OCI-M2 (cell line): ENCODE data around the gene BLID.

Experiments used
- DNase-seq: peaks from one replicate; lab custom pipeline; 2025; ENCODE audit not compliant: unreplicated experiment; lab: John Stamatoyannopoulos, UW

BLID gene, protein sequence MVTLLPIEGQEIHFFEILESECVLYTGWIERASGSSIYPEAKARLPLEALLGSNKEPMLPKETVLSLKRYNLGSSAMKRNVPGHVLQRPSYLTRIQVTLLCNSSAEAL

GRCh38 chr11:122115524-122116379 lies at the start of gene BLID:
BLID (minus strand) TSS chr11:122116215; CDS start chr11:122115922, 293 bp downstream.
- no peak for DNase-seq

- DNase-seq, result no peak
These were observed 47.2 kb upstream of the BLID start for GRCh38 chr11:122163053-122163819.

GRCh38 chr11:122162095-122162494 lies 46.1 kb upstream of the BLID start:
- no peak for DNase-seq

DNA sequence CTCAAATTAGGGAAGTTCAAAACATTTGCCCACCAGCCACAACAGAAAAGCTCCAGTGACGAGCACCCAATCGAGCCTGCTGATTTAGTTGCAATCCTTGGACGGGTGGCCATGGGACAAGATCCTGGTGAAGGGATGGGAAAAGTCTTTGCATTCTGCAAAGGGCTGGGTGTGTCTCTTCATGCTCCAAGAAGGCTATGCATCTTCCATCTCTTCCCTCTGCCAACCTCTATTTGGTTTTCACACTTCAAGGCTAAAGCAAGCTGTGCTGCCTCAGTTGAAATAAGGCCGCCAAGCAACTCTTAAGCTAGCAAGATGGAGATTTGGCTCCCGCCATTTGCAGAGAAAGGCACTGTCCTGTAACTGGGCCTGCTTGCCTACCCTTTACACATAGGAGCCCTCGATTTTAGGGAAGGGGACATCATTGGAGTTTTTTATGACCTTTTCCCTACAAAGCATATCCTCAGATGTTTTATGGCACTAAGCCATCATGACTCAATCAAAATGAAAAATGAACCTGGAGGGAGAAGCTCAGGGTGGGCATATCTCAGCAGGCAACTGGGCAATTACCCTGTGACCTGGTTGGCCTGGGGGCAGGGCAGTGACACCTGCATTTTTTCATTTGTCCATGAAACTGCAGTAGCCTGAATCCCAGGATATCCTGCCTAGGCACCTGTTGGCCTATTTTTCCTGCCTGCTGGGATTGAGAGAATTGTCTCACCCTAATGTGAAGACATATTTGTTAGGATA lies 45.0 kb upstream of the BLID start:
- DNase-seq, result no peak

- DNase-seq, result no peak
These were observed 43.8 kb upstream of the BLID start for GRCh38 chr11:122159861-122160260.

- DNase-seq, result no peak
These were observed 43.2 kb upstream of the BLID start for GRCh38 chr11:122159173-122159721.

DNA sequence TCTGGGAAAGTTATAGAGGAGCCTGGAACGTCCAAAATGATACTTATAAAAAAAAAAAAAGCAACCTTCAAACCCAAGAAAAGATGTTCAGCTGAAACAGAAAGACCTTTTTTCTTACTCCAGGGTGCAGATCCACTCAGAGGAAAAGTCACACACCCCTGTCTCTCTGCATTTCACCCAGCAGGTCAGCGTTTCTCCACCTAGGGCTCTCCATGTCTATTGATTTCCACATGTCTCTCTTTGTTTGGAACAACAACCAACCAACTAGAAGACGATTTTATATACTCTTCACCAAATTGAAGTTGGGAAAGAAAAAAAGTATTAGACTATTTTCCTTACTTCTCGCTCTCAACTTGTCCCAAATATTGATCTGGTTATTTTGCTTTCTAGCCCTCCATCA lies 42.2 kb upstream of the BLID start:
- no peak for DNase-seq

DNA sequence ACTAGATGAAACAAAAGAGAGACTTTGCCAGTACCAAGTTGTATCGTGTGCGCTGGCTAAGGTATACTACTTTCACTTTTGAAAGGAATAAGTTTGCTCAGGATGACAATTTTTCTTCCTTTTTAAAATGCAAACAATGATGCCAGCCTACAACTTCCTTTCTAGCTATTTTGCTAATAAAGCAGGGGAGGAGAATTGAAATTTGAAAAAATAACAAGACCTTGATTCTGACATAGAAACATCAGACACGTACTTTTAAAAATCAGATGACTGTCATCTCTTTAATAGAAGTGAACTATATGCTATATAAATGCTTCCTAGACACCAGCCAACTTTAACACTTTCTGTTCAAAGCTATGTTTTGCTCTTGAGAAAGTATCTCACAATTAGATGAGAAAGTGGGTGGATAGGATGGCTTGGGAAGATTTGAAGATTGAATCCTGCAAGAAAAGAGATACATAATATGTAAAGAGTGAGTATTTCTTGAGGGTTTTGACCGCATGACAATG lies 41.7 kb upstream of the BLID start:
- no peak for DNase-seq

DNA sequence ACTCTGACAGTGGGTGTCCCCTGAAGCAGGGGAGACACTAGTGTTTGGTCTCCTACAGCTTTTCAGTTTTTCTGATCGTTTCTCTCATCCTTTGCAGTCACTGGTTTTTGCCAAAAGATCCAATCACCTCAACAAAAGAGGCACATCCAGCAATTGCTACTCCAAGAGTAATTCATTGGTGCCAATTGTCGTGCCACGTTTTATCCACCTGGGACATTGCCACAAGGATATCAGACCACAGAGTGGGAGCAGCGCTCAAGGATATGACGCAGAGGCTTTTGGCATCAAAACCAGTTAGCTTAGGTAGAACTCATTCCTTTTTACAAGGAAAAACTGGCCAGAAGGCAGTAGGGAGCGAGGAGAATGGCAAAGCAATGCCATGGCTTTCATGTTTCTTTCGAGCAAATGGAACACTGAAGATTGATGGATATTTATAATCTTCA lies 40.9 kb upstream of the BLID start:
- no peak for DNase-seq

DNA sequence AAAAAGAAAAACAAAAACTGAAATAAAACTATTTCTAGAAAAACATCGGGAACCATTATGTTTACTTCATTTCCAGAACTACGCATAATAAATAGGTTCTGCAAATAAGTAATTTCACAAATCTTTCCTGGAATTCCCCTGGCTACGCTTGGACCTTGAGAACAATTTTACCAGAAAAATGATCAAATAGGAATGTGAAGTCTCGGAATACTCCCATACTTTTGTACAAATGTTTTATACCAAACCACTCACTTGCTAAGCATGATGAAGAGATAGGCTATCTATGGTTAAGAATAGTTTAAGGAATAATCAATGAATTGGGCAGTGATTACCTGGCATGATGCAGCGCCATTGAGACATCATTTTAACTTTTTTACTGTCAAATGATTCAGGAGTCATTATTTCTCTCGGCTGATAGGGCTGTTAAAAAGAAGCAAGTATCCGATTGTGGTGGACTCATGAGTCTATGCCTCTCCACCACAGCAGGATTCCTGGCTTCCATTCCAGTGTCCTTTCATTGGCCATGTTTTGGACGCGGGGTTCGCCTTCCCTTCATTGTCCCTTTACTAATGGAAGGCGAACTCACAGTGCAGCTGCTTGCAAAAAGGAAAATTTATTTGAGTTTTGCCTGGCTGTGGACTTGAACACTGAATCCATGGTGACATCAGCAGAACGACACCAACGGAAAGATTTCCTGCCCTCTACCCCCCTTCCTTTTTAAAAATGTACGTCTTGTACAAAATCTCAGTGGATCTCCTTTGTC lies 39.9 kb upstream of the BLID start:
- no peak for DNase-seq

GRCh38 chr11:122154994-122155393 lies 39.0 kb upstream of the BLID start:
- no peak for DNase-seq

DNA sequence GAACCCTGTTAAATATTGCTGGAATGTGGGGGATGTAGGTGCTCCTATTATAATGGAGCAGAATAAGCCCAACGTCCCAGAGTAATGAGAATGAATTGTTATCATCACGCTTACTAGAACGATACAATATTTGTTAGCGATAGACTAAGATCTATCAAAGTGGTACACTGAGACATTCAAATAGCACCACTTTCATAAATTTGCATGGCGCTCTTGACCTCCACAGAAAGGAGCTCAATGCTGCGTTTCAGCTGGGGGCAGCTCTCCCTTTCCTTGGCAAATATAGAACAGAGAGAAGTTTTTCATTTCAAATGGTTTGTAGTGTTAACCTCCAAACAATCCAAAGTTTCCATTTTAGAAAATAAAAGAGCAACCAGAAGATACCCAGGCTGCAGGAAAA lies 38.2 kb upstream of the BLID start:
- no peak for DNase-seq

DNA sequence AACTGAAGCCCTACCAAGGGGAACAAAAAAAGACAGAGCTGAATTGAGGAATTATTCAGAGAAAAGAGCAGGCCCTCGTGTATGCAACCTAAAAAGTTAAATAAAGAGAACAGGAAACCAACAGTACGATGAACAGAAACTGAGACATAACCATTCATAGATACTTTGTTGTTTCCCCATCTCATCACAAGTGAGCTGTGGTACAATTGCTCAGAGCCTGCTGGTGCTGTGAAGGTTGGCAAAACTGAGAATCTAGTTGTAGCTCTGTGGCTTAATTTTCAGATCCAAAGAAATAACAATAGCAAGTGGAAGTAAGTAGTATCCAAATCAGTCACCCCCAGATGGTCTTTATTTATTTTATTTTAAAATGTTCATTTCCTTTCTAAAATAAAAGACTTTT lies 37.7 kb upstream of the BLID start:
- no peak for DNase-seq

- DNase-seq, result no peak
These were observed 34.5 kb upstream of the BLID start for GRCh38 chr11:122150216-122151124.

- no peak for DNase-seq
These were observed 33.2 kb upstream of the BLID start for GRCh38 chr11:122149202-122149601.

DNA sequence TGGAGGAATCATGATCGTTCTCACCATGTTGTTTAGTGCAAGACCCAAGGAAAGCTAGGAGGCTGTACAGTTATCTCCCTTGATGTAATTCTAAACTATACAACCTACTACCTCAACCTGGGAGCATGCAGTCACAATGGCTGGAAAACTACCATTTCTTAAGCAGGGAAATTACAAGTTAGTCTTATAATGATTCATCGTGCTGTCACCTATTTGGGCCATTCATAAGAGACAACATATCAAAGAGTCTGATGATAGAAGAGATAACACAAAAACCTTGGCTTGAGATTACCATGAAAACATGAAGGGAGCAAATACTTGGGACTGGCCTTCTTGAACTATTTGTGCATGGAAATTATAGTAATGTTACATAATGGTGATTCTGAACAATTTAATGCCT lies 30.5 kb upstream of the BLID start:
- no peak for DNase-seq

DNA sequence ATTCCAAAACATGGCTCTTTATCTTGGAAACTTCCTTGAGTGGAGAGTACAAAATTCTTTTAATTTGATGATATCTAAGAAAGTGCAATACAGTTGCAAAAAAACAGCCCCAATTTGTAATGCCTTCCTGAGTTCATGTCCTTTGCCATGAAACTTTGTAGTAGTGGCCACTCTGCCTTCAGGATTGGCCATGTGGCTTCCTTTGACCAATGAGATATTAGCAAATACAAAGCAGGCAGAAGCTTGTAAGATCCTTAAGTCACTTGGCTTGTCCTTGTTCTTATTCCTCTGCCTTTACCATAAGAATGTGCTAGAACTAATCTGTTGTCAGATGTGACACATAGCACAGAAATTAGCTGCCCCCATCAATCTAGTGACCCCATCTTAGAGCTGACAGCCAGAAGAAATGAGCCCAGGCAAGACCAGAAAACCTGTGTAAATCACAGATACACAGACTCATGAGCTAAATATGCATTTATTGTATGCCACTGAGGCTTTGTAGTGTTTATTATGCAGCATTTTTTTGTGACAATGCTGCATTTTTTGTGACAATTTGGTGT lies 29.8 kb upstream of the BLID start:
- no peak for DNase-seq

- DNase-seq, result no peak
These were observed 28.7 kb upstream of the BLID start for GRCh38 chr11:122144752-122145151.

DNA sequence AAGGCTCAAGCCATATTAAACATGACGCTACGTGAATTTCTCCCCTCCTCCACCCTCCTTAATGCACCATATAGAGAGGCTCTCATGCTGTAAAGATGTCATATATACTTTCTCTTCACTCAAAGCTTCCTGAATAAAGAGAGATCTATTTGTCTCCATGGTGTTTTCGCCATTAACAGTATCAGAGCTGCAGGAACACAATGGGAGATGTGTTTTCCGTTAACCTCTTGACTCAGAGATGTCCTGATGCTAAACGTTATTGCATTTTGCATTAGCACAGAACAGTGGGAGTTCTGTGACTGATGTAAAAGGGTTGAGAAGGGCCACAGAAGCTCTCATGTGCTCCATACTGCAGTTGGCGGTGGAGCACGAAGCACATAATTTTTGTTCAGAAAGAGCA lies 25.7 kb upstream of the BLID start:
- no peak for DNase-seq
